ENCODE data around the gene COL5A1. TPM values are rescaled to one million over a fixed set of nuclear protein-coding genes. Genes with fewer than 3 reads are reported as not detected.

COL5A1 gene
- total RNA-seq, 1 experiment from 2014 or later = not detected

GRCh38 chr9:134807716-134808446 lies 166.3 kb downstream of the COL5A1 start:
- Mint-ChIP-seq H3K36me3 (ENCODE audit: insufficient read depth, unreplicated experiment) (no peaks in the 10 kb centered on the region), H3K4me1 (ENCODE audit: insufficient read depth, unreplicated experiment) (no peaks in the 10 kb centered on the region), H3K27me3 (ENCODE audit: insufficient read depth, unreplicated experiment) (peaks cover 60% of the 10 kb centered on the region), H3K9me3 (ENCODE audit: unreplicated experiment) (no peaks in the 10 kb centered on the region), H3K27ac (ENCODE audit: low read depth, unreplicated experiment) (no peak overlapping the region), H3K4me3 (ENCODE audit: unreplicated experiment) (no peak overlapping the region)
- BruUV-seq (replicated peaks) = no TSS peak
- no peak for TF ChIP-seq CTCF (IDR thresholded peaks at IDR 0.05; ENCODE audit: unreplicated experiment)
- ChIA-PET POLR2A (no interaction called here), CTCF (no interaction called here)
- intact Hi-C loops (cut with micrococcal nuclease) = no loop called here
- no peak for DNase-seq (ENCODE audit: unreplicated experiment)

DNA sequence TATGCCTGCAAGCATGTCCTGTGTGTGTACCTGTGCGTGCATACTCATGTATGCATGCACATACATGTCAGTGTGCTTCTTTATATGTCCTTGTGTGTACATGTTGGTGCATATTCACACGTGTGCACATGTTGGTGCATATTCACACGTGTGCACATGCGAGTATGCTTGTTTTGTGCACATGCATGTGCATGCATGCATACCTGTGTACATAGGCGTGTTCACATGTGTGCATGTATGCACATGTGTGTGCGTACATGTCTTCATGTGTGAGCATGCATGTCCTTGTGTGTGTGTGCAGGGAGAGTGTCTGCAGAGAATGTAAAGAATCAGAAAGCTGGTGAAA lies 166.8 kb downstream of the COL5A1 start:
- TF ChIP-seq CTCF (IDR thresholded peaks at IDR 0.05; ENCODE audit: unreplicated experiment) = no peak
- no peak for DNase-seq (ENCODE audit: unreplicated experiment)
- Mint-ChIP-seq H3K27me3 (ENCODE audit: insufficient read depth, unreplicated experiment) (peaks cover 65% of the 10 kb centered on the region), H3K4me3 (ENCODE audit: unreplicated experiment) (no peak overlapping the region), H3K36me3 (ENCODE audit: insufficient read depth, unreplicated experiment) (no peaks in the 10 kb centered on the region), H3K27ac (ENCODE audit: low read depth, unreplicated experiment) (no peak overlapping the region), H3K4me1 (ENCODE audit: insufficient read depth, unreplicated experiment) (no peaks in the 10 kb centered on the region), H3K9me3 (ENCODE audit: unreplicated experiment) (no peaks in the 10 kb centered on the region)
- no TSS peak for BruUV-seq (replicated peaks)
- ChIA-PET POLR2A (no interaction called here), CTCF (no interaction called here)
- intact Hi-C loops (cut with micrococcal nuclease) = no loop called here

DNA sequence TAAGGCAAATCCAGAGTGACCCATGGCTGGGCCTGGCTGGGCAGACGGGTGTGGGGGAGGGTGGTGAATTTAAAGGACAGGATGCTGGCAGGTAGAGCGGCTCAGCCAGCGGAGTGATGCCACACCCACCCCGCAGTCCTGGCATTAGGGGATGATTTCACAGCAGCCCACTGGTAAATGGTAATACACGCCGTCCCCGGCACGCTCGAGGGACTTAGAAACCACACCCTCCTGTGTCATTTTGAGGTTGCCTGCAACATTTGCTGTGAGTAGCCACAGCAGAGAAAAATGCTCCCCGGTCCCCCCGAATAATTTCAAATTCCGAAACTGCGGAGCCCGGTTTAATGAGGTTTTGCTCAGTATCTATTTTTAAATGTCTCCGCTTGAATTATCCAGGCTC lies 167.7 kb downstream of the COL5A1 start:
- no peak overlapping the region for H3K4me3 Mint-ChIP-seq (ENCODE audit: unreplicated experiment)
- intact Hi-C loops (cut with micrococcal nuclease) = no loop called here
- no peak overlapping the region for H3K27ac Mint-ChIP-seq (ENCODE audit: low read depth, unreplicated experiment)
- no TSS peak for BruUV-seq (replicated peaks)
- H3K27me3 Mint-ChIP-seq (ENCODE audit: insufficient read depth, unreplicated experiment) = peaks cover 62% of the 10 kb centered on the region
- CTCF ChIA-PET = no interaction called here
- no peaks in the 10 kb centered on the region for H3K36me3 Mint-ChIP-seq (ENCODE audit: insufficient read depth, unreplicated experiment)
- no peaks in the 10 kb centered on the region for H3K9me3 Mint-ChIP-seq (ENCODE audit: unreplicated experiment)
- TF ChIP-seq CTCF (IDR thresholded peaks at IDR 0.05; ENCODE audit: unreplicated experiment) = no peak
- POLR2A ChIA-PET = no interaction called here
- H3K4me1 Mint-ChIP-seq (ENCODE audit: insufficient read depth, unreplicated experiment) = no peaks in the 10 kb centered on the region
- no peak for DNase-seq (ENCODE audit: unreplicated experiment)

- ChIA-PET POLR2A (no interaction called here), CTCF (interaction anchor here (0.8 kb wide), 1 partner anchor 1300 kb away, joined by 3 read pairs; no protein-coding TSS in a partner anchor)
- no peaks in the 10 kb centered on the region for H3K9me3 Mint-ChIP-seq (ENCODE audit: unreplicated experiment)
- H3K4me1 Mint-ChIP-seq (ENCODE audit: insufficient read depth, unreplicated experiment) = no peaks in the 10 kb centered on the region
- no peak for TF ChIP-seq CTCF (IDR thresholded peaks at IDR 0.05; ENCODE audit: unreplicated experiment)
- no peaks in the 10 kb centered on the region for H3K36me3 Mint-ChIP-seq (ENCODE audit: insufficient read depth, unreplicated experiment)
- intact Hi-C loops (cut with micrococcal nuclease) = no loop called here
- H3K4me3 Mint-ChIP-seq (ENCODE audit: unreplicated experiment) = no peak overlapping the region
- H3K27me3 Mint-ChIP-seq (ENCODE audit: insufficient read depth, unreplicated experiment) = peaks cover 60% of the 10 kb centered on the region
- no peak for DNase-seq (ENCODE audit: unreplicated experiment)
- BruUV-seq (replicated peaks) = no TSS peak
- H3K27ac Mint-ChIP-seq (ENCODE audit: low read depth, unreplicated experiment) = no peak overlapping the region
Observed at GRCh38 chr9:134809826-134810225, 168.2 kb downstream of the COL5A1 start.

Measured in MCF 10A (cell line).